Immature natural killer cell (primary cell): ENCODE measurements around the gene SP140. TPM values are rescaled to one million over a fixed set of nuclear protein-coding genes. Genes with fewer than 3 reads are reported as not detected.
"Not testable (repeated sequence)": the region's sequence is repeated elsewhere in the genome, so short reads cannot be mapped to it uniquely, and the experiment has no call there.

Experiments used
- DNase-seq, 3 donors: peaks; one replicate each; pipeline ENCODE4 v3.0.0; 2022; ENCODE audit warnings: mixed read lengths in 1 of 3
- H3K27ac Mint-ChIP-seq, 6 donors: one replicate each; pipeline ENCODE4 v1.8.0; 2020; ENCODE audit warnings: mixed read lengths in 6 of 6, mild to moderate bottlenecking in 5 of 6, inconsistent platforms in 4 of 6, moderate library complexity in 3 of 6
- H3K27me3 Mint-ChIP-seq, 3 donors: one replicate each; pipeline ENCODE4 v1.8.0; 2020 to 2021; ENCODE audit warnings: low read depth in 3 of 3, mild to moderate bottlenecking in 3 of 3, mixed read lengths in 3 of 3, moderate library complexity in 3 of 3, inconsistent platforms in 1 of 3
- H3K36me3 Mint-ChIP-seq, 3 donors: one replicate each; pipeline ENCODE4 v1.8.0; 2020; ENCODE audit warnings: mixed read lengths in 3 of 3, inconsistent platforms in 2 of 3, mild to moderate bottlenecking in 2 of 3
- H3K4me1 Mint-ChIP-seq, 2 donors: one replicate each; pipeline ENCODE4 v1.8.0; 2020; ENCODE audit warnings: inconsistent platforms in 2 of 2, mild to moderate bottlenecking in 2 of 2, mixed read lengths in 2 of 2, moderate library complexity in 1 of 2
- H3K4me3 Mint-ChIP-seq, 5 donors: one replicate each; pipeline ENCODE4 v1.8.0; 2020; ENCODE audit warnings: mild to moderate bottlenecking in 5 of 5, mixed read lengths in 5 of 5, inconsistent platforms in 3 of 5, moderate library complexity in 3 of 5
- H3K9me3 Mint-ChIP-seq, 6 donors: one replicate each; pipeline ENCODE4 v1.8.0; 2020; ENCODE audit warnings: mild to moderate bottlenecking in 6 of 6, mixed read lengths in 6 of 6, inconsistent platforms in 4 of 6, moderate library complexity in 3 of 6
- polyA plus RNA-seq, 3 donors: library from polyadenylated mRNA; unstranded; fragments of 300-500 nt; fragmentation: Illumina TruSeq; gene quantifications; one replicate each; pipeline ENCODE4 v1.2.3, GENCODE V29; 2021

The SP140 gene
- polyA plus RNA-seq, 3 donors from 2014 or later: 17.2 to 34.6 (median 19.3) TPM

DNA sequence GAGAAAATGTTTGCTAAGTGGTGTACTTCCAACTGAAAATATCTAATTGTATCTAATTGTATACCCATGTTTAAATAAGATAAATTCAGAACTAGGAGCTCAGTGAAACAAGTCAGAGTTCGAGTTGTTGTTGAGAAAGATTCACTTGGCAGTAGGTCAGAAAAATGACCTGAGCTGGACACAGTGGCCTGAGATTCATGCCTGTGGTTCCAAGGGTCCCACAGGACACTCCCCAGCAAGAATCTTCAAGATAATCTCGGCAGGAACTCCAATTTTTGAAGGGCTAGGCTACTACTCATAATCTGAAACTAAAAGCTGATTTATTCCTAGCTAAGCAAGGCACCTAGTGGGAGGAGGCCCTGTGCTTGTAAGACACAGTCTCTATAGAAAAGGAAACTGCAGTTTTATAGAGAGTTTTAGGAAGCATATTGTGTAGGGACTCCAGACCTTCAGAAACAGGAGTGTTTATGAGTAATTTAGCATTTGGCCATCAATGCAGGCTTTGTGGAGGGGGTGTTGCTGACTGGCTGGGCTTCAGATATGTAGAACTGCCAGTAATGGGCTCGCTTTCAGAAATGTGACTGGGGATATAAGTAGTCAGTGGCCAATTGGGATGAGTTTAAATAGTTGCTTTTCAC, 43.2 kb downstream of the SP140 start:
- peaks cover 0 to 4% (median 3%) of the 10 kb centered on the region in 3 donors for H3K27me3 Mint-ChIP-seq
- H3K27ac Mint-ChIP-seq: no peak overlapping the region
- no peak for DNase-seq
- no peaks in the 10 kb centered on the region for H3K9me3 Mint-ChIP-seq
- peaks cover 0 to 3% of the 10 kb centered on the region in 2 donors for H3K4me1 Mint-ChIP-seq
- peaks cover 45 to 73% (median 60%) of the 10 kb centered on the region in 3 donors for H3K36me3 Mint-ChIP-seq
- no peak overlapping the region for H3K4me3 Mint-ChIP-seq

GRCh38 chr2:230269715-230270114, 44.2 kb downstream of the SP140 start:
- H3K9me3 Mint-ChIP-seq: no peaks in the 10 kb centered on the region
- no peak overlapping the region for H3K27ac Mint-ChIP-seq
- H3K4me1 Mint-ChIP-seq: no peaks in the 10 kb centered on the region
- peaks cover 0 to 4% (median 2%) of the 10 kb centered on the region in 3 donors for H3K27me3 Mint-ChIP-seq
- H3K36me3 Mint-ChIP-seq: peaks cover 48 to 69% (median 55%) of the 10 kb centered on the region in 3 donors
- H3K4me3 Mint-ChIP-seq: no peak overlapping the region
- no peak for DNase-seq

DNA sequence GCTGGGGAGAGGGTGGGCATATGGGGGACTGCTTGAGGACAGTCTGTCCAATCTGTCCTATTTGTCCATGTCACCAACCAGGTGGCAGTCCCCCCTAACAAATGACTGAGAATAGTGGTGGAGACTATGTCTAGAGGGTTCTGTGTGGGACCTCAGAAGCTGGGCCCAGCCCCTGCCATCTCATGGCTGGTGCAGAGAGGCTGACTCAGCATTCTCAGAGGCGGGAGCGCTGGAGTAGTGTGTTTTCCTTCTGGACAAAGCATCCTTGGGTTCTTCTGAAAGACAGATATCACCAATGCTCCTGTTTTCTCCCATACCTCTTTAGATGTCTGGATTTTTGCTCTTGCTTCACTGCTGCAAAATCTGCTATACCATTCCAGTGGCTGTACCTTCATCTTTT, 57.4 kb downstream of the SP140 start:
- no peak overlapping the region for H3K4me3 Mint-ChIP-seq
- peaks cover 3 to 4% of the 10 kb centered on the region in 2 donors for H3K4me1 Mint-ChIP-seq
- H3K36me3 Mint-ChIP-seq: peaks cover 18 to 39% (median 32%) of the 10 kb centered on the region in 3 donors
- no peak overlapping the region for H3K27ac Mint-ChIP-seq
- H3K27me3 Mint-ChIP-seq: no peaks in the 10 kb centered on the region
- no peak for DNase-seq
- H3K9me3 Mint-ChIP-seq: no peaks in the 10 kb centered on the region

- no peak overlapping the region for H3K4me3 Mint-ChIP-seq
- peaks cover 32 to 53% (median 35%) of the 10 kb centered on the region in 3 donors for H3K36me3 Mint-ChIP-seq
- peaks cover 13 to 17% of the 10 kb centered on the region in 2 donors for H3K4me1 Mint-ChIP-seq
- DNase-seq: no peak
- H3K27me3 Mint-ChIP-seq: no peaks in the 10 kb centered on the region
- H3K9me3 Mint-ChIP-seq: no peaks in the 10 kb centered on the region
- H3K27ac Mint-ChIP-seq: no peak overlapping the region
These were observed 60.5 kb downstream of the SP140 start for GRCh38 chr2:230286048-230286447.

- peak; percentile 5 to 8 (median 8) for DNase-seq
- H3K4me1 Mint-ChIP-seq: peaks cover 13 to 17% of the 10 kb centered on the region in 2 donors
- not testable (repeated sequence) for H3K27me3 Mint-ChIP-seq, H3K9me3 Mint-ChIP-seq, H3K4me3 Mint-ChIP-seq, H3K27ac Mint-ChIP-seq
- peaks cover 53 to 68% (median 56%) of the 10 kb centered on the region in 3 donors for H3K36me3 Mint-ChIP-seq
These were observed 63.8 kb downstream of the SP140 start for GRCh38 chr2:230289311-230289710.

GRCh38 chr2:230295192-230295591, 69.7 kb downstream of the SP140 start:
- Mint-ChIP-seq H3K36me3 (peaks cover 77 to 88% (median 86%) of the 10 kb centered on the region in 3 donors), H3K9me3 (peaks cover 0 to 8% (median 1%) of the 10 kb centered on the region in 6 donors), H3K4me1 (no peaks in the 10 kb centered on the region), H3K4me3 (no peak overlapping the region), H3K27me3 (peaks cover 0 to 1% (median 0%) of the 10 kb centered on the region in 3 donors), H3K27ac (no peak overlapping the region)
- DNase-seq: no peak

DNA sequence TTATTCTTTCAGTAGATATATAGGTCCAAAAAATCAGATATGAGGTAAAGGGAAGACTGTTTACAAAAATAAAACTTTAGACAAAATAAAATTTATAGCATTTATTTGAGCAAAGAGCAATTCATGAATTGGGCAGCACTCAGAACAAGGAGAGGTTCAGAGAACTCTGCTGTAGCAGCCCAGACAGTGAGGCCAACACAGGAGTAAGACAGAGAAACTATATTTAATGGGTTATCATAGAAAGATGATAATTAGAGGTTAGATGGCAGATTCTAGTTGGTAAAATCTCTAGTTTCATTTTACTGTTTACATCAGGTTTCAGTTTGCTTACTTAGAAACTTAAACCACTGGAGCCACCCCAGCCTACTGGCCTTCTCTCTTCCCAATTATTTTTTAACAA, 71.4 kb downstream of the SP140 start:
- Mint-ChIP-seq H3K9me3 (peaks cover 0 to 10% (median 2%) of the 10 kb centered on the region in 6 donors), H3K27ac (no peak overlapping the region), H3K4me1 (no peaks in the 10 kb centered on the region), H3K4me3 (no peak overlapping the region), H3K36me3 (peaks cover 81 to 91% (median 86%) of the 10 kb centered on the region in 3 donors), H3K27me3 (peaks cover 0 to 1% (median 0%) of the 10 kb centered on the region in 3 donors)
- no peak for DNase-seq

GRCh38 chr2:230299618-230300017, 74.1 kb downstream of the SP140 start:
- H3K4me1 Mint-ChIP-seq: no peaks in the 10 kb centered on the region
- H3K4me3 Mint-ChIP-seq: no peak overlapping the region
- H3K9me3 Mint-ChIP-seq: peaks cover 0 to 18% (median 12%) of the 10 kb centered on the region in 6 donors
- H3K27me3 Mint-ChIP-seq: peaks cover 0 to 4% (median 0%) of the 10 kb centered on the region in 3 donors
- no peak for DNase-seq
- H3K27ac Mint-ChIP-seq: no peak overlapping the region
- H3K36me3 Mint-ChIP-seq: peaks cover 67 to 89% (median 82%) of the 10 kb centered on the region in 3 donors

GRCh38 chr2:230305416-230306275, 80.1 kb downstream of the SP140 start:
- peaks cover 0 to 4% (median 0%) of the 10 kb centered on the region in 3 donors for H3K27me3 Mint-ChIP-seq
- peaks cover 0 to 15% (median 9%) of the 10 kb centered on the region in 6 donors for H3K9me3 Mint-ChIP-seq
- no peak for DNase-seq
- peaks cover 21 to 48% (median 41%) of the 10 kb centered on the region in 3 donors for H3K36me3 Mint-ChIP-seq
- H3K27ac Mint-ChIP-seq: no peak overlapping the region
- H3K4me3 Mint-ChIP-seq: no peak overlapping the region
- H3K4me1 Mint-ChIP-seq: no peaks in the 10 kb centered on the region

GRCh38 chr2:230306474-230306873, 80.9 kb downstream of the SP140 start:
- H3K27me3 Mint-ChIP-seq: peaks cover 0 to 4% (median 0%) of the 10 kb centered on the region in 3 donors
- no peak for DNase-seq
- no peak overlapping the region for H3K4me3 Mint-ChIP-seq
- H3K36me3 Mint-ChIP-seq: peaks cover 16 to 41% (median 34%) of the 10 kb centered on the region in 3 donors
- H3K27ac Mint-ChIP-seq: no peak overlapping the region
- peaks cover 0 to 15% (median 9%) of the 10 kb centered on the region in 6 donors for H3K9me3 Mint-ChIP-seq
- no peaks in the 10 kb centered on the region for H3K4me1 Mint-ChIP-seq

GRCh38 chr2:230307485-230307884, 81.9 kb downstream of the SP140 start:
- Mint-ChIP-seq H3K27me3 (peaks cover 0 to 4% (median 0%) of the 10 kb centered on the region in 3 donors), H3K4me1 (no peaks in the 10 kb centered on the region), H3K9me3 (peaks cover 0 to 15% (median 7%) of the 10 kb centered on the region in 6 donors), H3K4me3 (no peak overlapping the region), H3K36me3 (peaks cover 21 to 41% (median 35%) of the 10 kb centered on the region in 3 donors), H3K27ac (no peak overlapping the region)
- no peak for DNase-seq

GRCh38 chr2:230308402-230309000, 83.0 kb downstream of the SP140 start:
- Mint-ChIP-seq H3K27ac (peak overlapping the region in 1 of 6 donors; percentile 21), H3K4me3 (no peak overlapping the region), H3K27me3 (peaks cover 0 to 4% (median 0%) of the 10 kb centered on the region in 3 donors), H3K9me3 (peaks cover 0 to 10% (median 4%) of the 10 kb centered on the region in 6 donors), H3K4me1 (no peaks in the 10 kb centered on the region), H3K36me3 (peaks cover 21 to 43% (median 36%) of the 10 kb centered on the region in 3 donors)
- DNase-seq: no peak

GRCh38 chr2:230310792-230311191, 85.3 kb downstream of the SP140 start:
- H3K4me3 Mint-ChIP-seq, H3K27me3 Mint-ChIP-seq, H3K4me1 Mint-ChIP-seq, DNase-seq, H3K9me3 Mint-ChIP-seq, H3K27ac Mint-ChIP-seq: not testable (repeated sequence)
- peaks cover 27 to 45% (median 34%) of the 10 kb centered on the region in 3 donors for H3K36me3 Mint-ChIP-seq
